ENCODE results near the gene CRYBA2.

The CRYBA2 gene

DNA sequence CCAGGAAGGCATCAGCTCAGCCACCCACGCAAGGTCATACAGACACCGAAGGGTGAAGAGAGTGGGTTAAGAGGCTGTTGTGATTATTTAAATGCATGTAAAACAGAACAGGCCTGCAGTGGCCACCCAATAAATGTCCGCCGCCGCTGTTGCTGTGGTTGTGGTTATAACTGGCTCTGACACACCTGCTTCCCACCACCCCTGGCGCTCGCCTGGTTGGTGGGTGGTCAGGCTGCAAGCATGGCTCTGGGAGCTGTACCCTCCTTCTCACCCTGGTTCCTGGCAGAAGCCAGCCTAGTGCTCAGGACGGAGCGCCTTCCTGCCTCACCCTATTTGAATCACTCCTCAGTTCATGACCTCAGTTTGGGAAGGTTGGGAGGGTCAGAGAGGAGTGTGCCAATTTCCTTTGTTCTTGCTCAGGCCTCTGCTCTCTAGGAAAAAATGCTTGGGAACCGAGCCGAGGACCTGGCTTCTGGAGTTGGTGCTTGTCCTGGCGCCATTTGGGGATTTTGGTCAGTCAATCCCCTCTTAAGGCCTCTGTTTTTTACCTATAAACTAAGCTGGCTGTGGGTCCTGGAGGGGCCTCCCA is 5.3 kb upstream of the CRYBA2 start:
- no peak for DNase-seq

DNA sequence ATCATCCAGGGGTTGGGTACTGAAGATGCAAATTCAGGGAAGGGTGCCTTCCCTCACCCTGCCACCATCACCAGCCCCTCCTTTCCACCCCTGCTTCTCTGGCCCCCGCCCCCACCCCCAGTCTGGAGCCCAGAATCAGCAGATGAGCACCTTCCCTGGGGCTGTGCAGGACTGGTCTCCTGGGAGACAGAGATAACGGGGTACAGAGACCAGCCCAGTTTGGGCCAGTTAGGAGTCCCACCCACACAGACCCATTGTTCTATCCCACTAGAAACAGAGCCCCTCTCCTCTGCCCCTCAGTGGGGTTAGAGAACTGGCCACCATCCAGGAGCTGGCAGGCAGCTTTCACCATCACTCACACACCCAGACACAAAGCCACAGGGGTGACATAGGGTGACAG is 4.5 kb upstream of the CRYBA2 start:
- DNase-seq, result no peak

- DNase-seq, result peak; percentile 54
These were observed 3.7 kb upstream of the CRYBA2 start for GRCh38 chr2:218996937-218997336.

- DNase-seq, result no peak
These were observed 2.9 kb upstream of the CRYBA2 start for GRCh38 chr2:218995972-218996711.

DNA sequence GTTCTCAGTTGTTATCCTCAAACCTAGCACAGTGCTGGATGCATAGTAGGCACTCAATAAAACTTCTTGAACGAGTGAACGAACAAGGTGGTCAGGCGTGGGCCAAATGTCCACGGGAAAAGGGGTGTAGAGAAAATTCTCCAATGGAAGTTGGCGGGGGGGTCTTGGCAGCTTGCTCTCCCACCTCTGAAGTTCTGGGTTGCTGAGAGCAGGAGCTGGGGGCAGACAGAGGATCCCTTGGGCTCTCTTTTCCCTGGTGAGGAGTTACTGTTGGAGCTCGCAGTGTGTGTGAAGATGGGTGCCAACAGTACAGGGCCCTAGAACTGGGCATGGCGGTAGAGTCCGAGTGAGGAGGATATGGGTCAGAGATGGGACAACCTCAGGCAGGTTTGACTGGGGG is 2.3 kb upstream of the CRYBA2 start:
- DNase-seq, result no peak

- DNase-seq, result no peak
These were observed 398 bp downstream of the CRYBA2 start for GRCh38 chr2:218992703-218993344.

DNA sequence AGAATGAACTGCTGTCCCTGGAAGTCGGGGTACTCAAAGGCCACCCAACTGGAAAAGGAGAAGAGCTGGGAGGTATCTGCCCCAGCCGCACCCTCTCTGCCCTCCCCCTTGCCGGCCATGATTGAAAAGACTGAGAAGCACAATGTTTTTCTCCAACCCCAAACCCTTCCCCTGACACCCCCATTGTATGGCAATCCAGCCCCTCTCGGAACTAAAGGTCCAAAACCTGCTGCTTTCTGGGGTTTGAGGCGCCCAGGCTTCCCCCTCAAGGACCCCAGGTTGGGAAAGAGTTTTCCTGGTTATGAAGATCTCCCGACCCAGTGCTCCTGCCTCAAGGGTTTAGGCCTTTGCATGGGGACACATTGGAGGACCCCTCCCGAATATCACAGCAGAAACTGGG is 1.0 kb downstream of the CRYBA2 start:
- DNase-seq, result no peak

- DNase-seq, result no peak
These were observed 1.5 kb downstream of the CRYBA2 start for GRCh38 chr2:218991674-218992168.

- DNase-seq, result no peak
These were observed 2.6 kb downstream of the CRYBA2 start for GRCh38 chr2:218990612-218991011.

GRCh38 chr2:218990052-218990451 is 3.2 kb downstream of the CRYBA2 start:
- no peak for DNase-seq

GRCh38 chr2:218988650-218989049 is 4.6 kb downstream of the CRYBA2 start:
- no peak for DNase-seq

DNA sequence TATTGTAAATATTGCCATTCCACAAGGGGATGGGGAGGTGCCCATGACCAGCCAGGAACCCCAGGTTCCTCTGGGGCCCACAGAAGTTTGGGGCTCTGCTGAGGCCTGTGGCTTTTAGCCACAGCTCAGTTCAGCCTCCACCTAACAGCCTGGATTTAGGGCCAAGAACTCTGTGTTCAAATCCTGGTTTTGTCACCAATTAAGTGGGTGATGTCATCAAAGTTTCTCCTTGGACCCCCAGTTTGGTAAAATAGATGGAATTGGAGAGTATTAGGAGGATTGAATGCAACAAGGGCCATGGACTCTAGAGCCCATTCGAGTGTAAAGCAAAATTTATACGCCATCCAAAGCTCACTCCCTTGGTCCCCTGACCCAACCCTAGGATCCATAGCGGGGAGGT is 5.1 kb downstream of the CRYBA2 start:
- no peak for DNase-seq

DNA sequence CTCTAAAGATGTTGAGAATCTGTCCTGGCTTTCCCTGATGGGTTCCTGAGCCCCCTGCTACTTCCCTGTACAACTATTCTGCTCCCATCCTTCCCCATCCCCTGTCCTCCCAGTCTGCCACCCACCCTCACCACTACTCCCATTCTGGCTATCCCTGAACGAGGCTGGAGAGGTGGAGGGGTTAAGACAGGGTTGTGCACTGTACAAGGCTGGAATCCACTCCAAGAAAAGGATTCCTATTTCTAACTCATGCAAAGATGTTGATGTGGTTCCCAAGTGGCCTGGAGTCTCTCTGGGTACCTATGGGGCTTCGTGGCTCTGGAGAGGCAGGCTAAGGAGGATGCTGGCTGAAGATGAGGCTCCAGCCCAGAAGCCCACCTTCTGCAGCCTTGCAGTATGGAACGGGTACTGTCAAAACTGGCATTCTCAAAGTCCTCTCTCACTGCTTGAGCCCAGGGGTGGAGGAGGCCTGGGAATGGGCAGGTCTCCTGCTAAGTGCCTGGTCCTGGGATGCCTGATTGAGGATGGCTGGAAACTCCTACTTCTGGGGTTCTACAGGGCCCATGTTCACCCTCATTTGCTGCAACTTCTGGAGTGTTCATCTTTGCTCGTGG is 7.0 kb downstream of the CRYBA2 start:
- no peak for DNase-seq

- no peak for DNase-seq
These were observed 7.7 kb downstream of the CRYBA2 start for GRCh38 chr2:218985325-218986091.

DNA sequence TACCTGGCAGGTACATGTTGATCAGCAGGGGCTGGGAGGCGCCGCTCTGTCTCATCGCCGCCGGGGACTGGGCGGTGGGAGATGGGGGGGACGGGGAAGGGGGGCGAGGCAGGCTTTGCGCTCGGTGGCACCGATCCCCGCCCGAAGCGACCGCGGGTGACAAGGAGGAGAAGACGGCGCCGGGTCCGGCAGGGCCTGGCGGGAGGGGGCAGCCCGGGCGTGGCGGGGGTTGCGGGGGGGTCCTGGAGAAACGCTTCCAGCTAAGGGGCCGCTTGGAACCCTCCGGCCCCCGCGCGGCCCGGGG is 8.2 kb downstream of the CRYBA2 start, which contains the start of gene FEV:
Gene FEV (minus strand): TSS at position 164 of the 304 bp plus-strand sequence. CDS start 109 bp downstream, at position 55.
- no peak for DNase-seq

GRCh38 chr2:218984239-218985020 is 8.8 kb downstream of the CRYBA2 start:
- no peak for DNase-seq

- no peak for DNase-seq
These were observed 9.3 kb downstream of the CRYBA2 start for GRCh38 chr2:218983934-218984238.

DNA sequence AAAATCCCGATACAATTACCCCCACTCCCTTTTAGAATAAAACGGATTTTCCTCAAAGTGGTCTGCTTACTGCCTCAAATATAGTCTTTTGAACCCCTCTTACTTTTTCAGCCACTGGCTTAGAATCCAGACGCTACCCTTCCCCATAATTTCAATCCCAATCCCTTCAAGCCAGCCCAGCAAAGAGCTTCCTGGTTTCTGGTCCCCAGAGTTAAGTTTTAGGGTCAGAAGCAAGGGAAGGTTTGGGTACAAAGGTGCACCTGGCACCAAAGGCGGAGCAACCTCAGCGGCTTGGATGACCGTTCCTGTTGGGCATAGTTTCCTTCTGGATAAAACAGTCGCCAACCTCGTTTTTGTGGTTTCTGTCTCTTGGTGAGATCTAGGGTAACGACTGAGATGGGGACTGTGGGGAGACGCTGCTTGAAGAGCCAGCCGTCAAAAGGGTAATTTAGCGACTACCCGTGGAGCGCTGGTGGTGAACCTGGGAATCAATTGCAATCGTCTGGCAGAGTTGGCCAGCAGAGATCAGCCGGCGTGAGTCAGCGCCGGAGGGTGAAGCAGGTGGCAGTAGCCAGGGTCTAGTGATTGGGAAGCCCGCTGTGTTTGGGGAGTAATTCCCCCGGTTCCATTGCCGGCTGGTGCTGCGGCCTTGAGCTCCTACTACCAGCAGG is 9.8 kb downstream of the CRYBA2 start:
- no peak for DNase-seq

DNA sequence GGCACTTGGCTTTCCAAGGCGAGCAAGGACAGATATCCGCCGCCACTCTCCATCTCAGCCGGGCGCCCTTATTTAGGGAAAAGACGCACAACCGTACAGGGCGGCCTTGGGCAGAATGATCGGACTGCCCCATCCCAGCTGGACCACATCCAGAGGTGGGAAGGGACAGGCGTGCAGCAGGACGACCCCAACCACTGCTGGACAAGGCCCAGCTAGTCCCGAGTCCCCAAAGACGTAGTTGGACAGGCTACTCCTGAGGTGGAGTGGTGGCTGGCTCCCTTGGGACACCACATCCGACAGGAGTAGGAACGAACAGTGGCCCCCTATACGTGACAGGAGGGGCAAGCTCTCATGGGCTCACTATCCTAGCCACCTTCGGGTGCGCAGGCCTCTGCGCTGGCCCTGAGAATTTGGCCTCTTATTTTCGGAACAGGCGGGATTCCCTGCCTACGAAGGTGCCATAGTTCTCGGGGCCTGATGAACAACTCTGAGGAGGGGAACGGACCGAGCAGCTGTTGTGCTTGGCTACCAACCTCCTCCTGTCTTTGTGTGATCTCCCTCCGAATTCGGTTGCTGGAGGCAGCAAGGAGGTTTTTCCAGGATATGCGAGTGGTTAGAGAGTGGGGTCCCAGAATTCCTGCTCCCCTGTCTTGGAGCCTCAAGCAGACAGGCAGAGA is 10.5 kb downstream of the CRYBA2 start:
- DNase-seq, result no peak

GRCh38 chr2:218981881-218982585 is 11.2 kb downstream of the CRYBA2 start:
- no peak for DNase-seq

Measured in DMS 273 treated with DMSO at 0.1 percent for 48 hours (cell line).